ENCODE results near the gene GDF15.
"Not testable (repeated sequence)": the region's sequence is repeated elsewhere in the genome, so short reads cannot be mapped to it uniquely, and the experiment has no call there.

GRCh38 chr19:18364277-18364825 is 21.6 kb upstream of the GDF15 start:
- TF ChIP-seq CTCF (conservative IDR thresholded peaks at IDR 0.05; ENCODE audit: low read length); EZH2phosphoT487 (IDR thresholded peaks at IDR 0.05; ENCODE audit: borderline replicate concordance, low read depth, low read length): not testable (repeated sequence)

Data from OCI-LY7 (cell line).